Activated naive CD8-positive, alpha-beta T cell treated with anti-CD3 and anti-CD28 coated beads, Interleukin-2, amount 50 U/mL, for 16 hours (primary cell): Measurements from ENCODE around the gene FGF13.

ENCODE experiments used
- DNase-seq: peaks from one replicate; pipeline ENCODE4 v3.0.0-alpha.2; 2020; ENCODE audit warnings: low read depth, low spot score

Gene FGF13

DNA sequence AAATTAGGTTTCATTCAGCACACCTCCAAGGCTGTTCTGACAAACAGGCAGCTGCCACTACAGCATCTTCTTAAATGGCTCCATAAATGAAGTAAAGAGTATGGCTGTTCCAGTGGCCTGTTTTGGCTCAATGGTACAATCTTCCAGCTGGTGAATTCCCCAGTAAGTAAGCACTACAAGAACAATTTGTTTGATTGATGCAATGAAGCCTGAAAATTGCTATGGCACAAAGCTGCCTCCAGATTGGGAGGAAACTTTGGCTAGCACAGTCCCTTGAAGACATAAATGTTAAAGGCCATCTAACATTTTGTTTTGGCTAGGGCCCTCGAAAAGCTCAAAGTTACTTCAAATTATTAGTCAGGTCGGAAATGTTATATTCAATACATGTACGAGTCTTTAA is 47.5 kb downstream of the FGF13 start:
- no peak for DNase-seq

DNA sequence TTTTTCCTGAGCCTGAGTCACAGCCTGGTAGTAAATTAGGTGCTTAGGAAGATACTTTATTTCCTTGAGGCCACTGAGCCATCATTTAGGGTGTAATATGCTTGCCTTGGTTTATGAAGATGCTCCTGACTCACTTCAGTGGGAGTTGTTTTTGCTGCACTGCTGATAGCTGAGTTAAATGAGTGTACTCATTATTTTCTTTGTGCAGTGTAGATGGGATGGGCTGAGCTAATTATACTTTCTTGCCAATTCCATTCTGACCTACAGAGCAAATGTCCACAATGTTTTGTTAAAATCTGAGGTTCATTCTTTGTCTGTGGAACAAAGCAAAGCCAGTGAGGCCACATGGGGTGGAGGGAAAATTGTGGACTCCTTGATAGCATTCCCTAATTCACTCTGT is 60.0 kb downstream of the FGF13 start:
- no peak for DNase-seq

DNA sequence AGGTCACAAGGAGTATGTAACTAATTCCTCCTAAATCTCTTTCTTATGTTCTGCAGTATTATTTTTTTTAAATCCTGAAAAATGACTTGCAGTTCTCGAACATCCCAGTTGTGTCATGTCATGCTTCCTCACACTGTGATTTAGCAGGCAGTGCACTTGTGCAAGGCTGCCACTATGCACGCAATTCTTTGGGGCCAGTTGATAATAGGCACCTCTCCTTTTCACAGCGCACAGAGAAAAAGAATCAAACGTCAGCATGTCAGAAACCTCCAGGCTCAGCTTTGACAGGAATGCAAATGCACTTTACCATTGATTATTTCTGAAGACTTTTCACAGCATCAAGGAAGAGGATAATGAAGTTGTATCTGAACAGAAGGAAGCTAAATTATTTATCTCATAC is 62.9 kb downstream of the FGF13 start:
- DNase-seq: no peak

DNA sequence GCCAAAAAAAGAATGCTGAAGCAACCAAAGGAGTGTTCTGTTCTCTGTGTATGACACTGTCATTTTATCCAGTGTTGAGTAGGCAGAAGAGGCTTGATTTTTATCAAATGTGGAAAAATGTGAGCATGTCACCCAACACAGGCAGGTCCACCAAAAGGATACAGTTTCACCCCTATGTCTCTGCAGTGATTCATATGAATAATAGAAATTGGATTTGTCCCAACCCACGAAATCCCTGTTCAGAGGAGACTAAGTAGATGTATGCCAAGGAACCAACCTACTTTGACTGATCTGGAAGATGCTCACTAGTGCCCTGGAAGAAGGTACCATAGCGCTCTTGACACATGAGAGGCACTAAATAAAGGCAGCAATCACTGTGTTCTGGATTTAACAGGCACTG is 72.5 kb downstream of the FGF13 start:
- DNase-seq: no peak
